ENCODE measurements around the gene TIMP2.

Gene TIMP2

DNA sequence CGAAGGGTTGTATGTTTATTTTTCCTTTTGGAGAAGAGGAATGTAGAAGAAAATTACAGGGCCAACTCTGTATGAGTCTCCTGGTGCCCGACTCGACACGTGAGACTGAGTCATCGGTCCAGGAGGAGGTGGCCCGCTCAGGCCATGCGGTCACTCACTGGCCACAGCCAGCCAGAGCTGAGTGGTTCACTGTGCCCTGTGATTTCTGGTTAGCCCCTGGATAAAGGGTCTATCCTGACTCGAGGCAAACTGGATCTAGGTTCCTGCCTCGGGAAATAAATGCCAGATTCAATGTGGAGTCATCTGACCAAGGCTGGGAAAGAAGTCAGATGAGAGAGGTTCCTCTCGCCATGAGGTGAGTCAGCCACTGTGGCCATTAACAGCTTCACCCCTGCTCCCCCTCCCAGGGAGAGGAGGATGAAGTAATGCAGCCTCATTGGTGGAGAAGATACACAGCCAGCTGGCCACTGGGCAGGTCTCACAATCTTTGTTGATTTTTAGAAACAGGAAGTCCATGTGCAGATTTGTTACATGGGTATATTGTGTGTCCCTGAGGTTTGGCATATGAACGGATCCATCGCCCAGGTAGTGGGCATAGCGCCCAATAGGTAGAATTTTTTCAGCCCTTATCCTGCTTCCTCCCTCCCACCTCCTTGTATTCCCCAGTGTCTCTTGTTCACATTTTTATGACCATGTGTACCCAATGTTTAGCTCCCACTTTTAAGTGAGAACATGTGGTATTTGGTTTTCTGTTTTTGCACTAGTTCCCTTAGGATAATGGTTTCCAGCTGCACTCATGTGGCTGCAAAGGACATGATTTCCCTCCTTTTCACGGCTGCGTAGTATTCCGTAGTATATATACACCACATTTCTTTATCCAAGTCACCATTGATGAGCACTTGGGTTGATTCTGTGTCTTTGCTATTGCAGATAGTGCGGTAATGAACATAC is 62.8 kb downstream of the TIMP2 start:
- peak; percentile 95 for DNase-seq (ENCODE audit: low read depth)
- TF ChIP-seq, protein P1, sequence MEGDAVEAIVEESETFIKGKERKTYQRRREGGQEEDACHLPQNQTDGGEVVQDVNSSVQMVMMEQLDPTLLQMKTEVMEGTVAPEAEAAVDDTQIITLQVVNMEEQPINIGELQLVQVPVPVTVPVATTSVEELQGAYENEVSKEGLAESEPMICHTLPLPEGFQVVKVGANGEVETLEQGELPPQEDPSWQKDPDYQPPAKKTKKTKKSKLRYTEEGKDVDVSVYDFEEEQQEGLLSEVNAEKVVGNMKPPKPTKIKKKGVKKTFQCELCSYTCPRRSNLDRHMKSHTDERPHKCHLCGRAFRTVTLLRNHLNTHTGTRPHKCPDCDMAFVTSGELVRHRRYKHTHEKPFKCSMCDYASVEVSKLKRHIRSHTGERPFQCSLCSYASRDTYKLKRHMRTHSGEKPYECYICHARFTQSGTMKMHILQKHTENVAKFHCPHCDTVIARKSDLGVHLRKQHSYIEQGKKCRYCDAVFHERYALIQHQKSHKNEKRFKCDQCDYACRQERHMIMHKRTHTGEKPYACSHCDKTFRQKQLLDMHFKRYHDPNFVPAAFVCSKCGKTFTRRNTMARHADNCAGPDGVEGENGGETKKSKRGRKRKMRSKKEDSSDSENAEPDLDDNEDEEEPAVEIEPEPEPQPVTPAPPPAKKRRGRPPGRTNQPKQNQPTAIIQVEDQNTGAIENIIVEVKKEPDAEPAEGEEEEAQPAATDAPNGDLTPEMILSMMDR (conservative IDR thresholded peaks at IDR 0.05; ENCODE audit: low read length): no peak
- peak overlapping the region; percentile 23; the same call in 1 of the 2 replicates for H3K4me3 ChIP-seq (ENCODE audit: low read length)

DNA sequence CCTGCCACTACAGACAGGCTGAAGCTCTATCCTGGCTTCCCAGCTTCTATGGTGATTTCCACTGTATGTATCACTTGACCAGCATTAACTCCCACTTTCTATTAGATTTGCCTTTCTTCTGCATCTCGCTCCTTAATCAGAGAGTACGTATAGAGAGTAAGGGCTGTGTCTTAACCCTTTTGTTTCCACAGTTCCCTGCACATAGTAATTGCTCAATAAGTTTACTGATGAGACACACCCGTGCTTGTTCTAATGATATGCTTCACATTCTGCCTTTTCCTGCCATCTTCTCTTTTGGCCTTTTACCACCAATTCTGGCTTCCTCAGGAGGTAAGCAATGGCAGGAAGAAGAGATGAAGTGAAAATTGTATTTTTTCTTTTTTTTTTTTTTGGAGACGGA is 64.0 kb downstream of the TIMP2 start:
- no peak for DNase-seq (ENCODE audit: low read depth)
- H3K4me3 ChIP-seq (ENCODE audit: low read length): no peak overlapping the region
- TF ChIP-seq, protein P1 (conservative IDR thresholded peaks at IDR 0.05; ENCODE audit: low read length): no peak

GRCh38 chr17:78859051-78859450 is 66.1 kb downstream of the TIMP2 start:
- DNase-seq (ENCODE audit: low read depth): no peak
- TF ChIP-seq, protein P1 (conservative IDR thresholded peaks at IDR 0.05; ENCODE audit: low read length): no peak
- H3K4me3 ChIP-seq (ENCODE audit: low read length): no peak overlapping the region

- no peak overlapping the region for H3K4me3 ChIP-seq (ENCODE audit: low read length)
- TF ChIP-seq, protein P1 (conservative IDR thresholded peaks at IDR 0.05; ENCODE audit: low read length): no peak
- no peak for DNase-seq (ENCODE audit: low read depth)
These were observed 67.9 kb downstream of the TIMP2 start for GRCh38 chr17:78857266-78857665.

DNA sequence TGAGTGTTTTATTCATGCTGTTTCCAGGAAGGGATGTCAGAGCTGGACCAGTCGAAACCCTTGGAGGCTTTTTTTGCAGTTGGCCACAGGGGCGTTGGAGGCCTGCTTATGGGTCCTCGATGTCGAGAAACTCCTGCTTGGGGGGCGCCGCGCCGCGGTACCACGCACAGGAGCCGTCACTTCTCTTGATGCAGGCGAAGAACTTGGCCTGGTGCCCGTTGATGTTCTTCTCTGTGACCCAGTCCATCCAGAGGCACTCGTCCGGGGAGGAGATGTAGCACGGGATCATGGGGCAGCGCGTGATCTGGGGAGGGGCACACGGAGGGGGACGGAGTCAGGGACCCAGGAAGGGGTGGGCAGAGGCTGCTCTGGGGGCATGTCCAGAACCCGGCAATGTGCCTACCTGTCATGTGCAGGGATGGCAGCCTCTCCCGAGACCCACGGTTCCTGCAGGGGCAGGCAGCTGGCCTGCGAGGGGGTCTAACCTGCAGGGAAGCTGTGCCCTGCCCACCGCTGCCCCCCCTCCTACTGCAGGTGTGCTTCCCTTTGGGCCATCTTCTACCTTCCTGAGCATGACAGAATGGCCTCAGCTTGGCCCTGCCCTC is 69.5 kb downstream of the TIMP2 start:
- no peak overlapping the region for H3K4me3 ChIP-seq (ENCODE audit: low read length)
- TF ChIP-seq, protein P1 (conservative IDR thresholded peaks at IDR 0.05; ENCODE audit: low read length): no peak
- DNase-seq (ENCODE audit: low read depth): no peak

GRCh38 chr17:78854508-78854907 is 70.7 kb downstream of the TIMP2 start:
- TF ChIP-seq, protein P1 (conservative IDR thresholded peaks at IDR 0.05; ENCODE audit: low read length): no peak
- H3K4me3 ChIP-seq (ENCODE audit: low read length): no peak overlapping the region
- no peak for DNase-seq (ENCODE audit: low read depth)
